SK-N-SH (cell line): Measurements from ENCODE around the gene PHC2.

Source experiments
- CTCF ChIP-seq: fragments of 200-600 bp; sonication (generic); IDR thresholded peaks from 2 replicates; pipeline ENCODE4 v1.6.1; 2017; ENCODE audit warnings: antibody characterized with exemption, mild to moderate bottlenecking, moderate library complexity
- RCOR1 ChIP-seq: fragments of 150-350 bp; IDR thresholded peaks from 2 replicates; pipeline ENCODE4 v1.6.1; 2017; ENCODE audit warnings: antibody characterized with exemption, low read length

GRCh38 chr1:33312413-33312749, 118.5 kb downstream of the PHC2 start:
- TF ChIP-seq CTCF (no peak), RCOR1 (no peak)
